Choroid plexus epithelial cell (primary cell): ENCODE results near the gene TMEM108.

Experiments used
- DNase-seq: peaks from one replicate; pipeline ENCODE4 v3.0.0-alpha.2; 2010; ENCODE audit warnings: low read depth
- H3K4me3 ChIP-seq: 2 replicates; pipeline ENCODE4 v1.5.1; 2011; ENCODE audit warnings: low read depth, mild to moderate bottlenecking, control low read depth, low read length, moderate library complexity
- CTCF ChIP-seq: conservative IDR thresholded peaks from 2 replicates; pipeline ENCODE4 v1.5.1; 2011; ENCODE audit warnings: low read depth, mild to moderate bottlenecking, control low read depth, inconsistent platforms, low read length, moderate library complexity

Gene TMEM108

DNA sequence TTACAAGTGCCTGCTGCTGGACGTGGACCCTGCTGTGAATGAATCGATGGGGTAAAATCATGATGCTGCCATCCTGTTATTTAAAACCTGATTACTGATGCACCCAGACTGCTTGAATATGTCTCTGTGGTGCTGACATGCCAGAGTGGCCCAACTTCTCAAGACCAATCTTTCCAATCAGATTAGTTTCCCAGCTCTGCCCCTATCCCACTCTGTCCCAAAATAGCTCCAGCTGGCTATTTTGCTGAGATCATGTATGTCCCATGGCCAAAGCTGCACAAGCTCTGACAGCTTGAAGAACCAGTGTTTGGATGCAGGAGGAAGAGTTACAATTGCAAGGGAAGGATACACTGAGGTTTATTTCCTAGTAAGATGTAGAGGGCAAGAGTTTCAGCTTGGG, 153.6 kb downstream of the TMEM108 start:
- DNase-seq: no peak
- TF ChIP-seq CTCF: no peak
- no peak overlapping the region for H3K4me3 ChIP-seq

- no peak for DNase-seq
- no peak overlapping the region for H3K4me3 ChIP-seq
- TF ChIP-seq CTCF: no peak
Observed at GRCh38 chr3:133192363-133192945, 154.3 kb downstream of the TMEM108 start.

DNA sequence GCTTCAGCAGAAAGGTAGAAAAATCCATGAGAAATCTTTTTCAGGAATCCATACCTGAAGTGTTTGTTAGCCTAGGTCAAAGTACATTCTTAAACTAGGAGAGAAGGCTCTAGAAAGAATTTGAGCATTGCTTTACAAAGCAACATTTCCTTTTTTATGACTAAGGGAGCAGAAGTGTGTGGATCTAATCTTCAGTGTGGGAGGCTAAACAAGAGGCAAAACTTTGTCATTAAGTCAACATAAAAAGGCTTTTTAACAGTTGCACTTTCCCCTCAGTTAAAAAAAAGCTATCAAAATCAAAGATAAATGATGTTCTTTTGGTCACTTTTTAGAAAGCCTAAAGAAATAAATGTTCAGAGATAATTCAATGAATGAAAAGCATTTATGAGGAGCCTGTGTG, 154.8 kb downstream of the TMEM108 start:
- no peak overlapping the region for H3K4me3 ChIP-seq
- no peak for DNase-seq
- no peak for TF ChIP-seq CTCF

- no peak for DNase-seq
- no peak for TF ChIP-seq CTCF
- no peak overlapping the region for H3K4me3 ChIP-seq
Observed at GRCh38 chr3:133196527-133196926, 158.3 kb downstream of the TMEM108 start.

- H3K4me3 ChIP-seq: no peak overlapping the region
- DNase-seq: no peak
- TF ChIP-seq CTCF: no peak
Observed at GRCh38 chr3:133197619-133198018, 159.4 kb downstream of the TMEM108 start.

DNA sequence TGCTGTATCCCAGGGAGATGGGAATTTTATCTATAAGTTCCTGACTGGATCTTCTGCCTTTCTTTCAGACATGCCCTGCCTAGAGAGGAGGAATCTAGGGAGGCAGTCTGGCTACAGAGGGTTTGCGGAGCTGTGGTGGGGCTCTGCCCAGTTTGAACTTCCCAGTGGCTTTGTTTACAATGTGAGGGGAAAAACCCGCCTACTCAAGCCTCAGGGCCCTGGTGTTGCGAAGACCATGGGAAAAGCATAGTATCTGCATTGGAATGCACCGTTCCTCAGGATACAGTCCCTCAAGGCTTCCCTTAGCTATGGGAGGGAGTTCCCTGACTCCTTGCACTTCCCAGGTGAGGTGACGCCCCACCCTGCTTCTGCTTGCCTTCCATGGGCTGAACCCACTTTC, 168.7 kb downstream of the TMEM108 start:
- no peak for TF ChIP-seq CTCF
- DNase-seq: no peak

GRCh38 chr3:133208184-133208583, 170.0 kb downstream of the TMEM108 start:
- DNase-seq: no peak
- no peak overlapping the region for H3K4me3 ChIP-seq
- no peak for TF ChIP-seq CTCF

More for the DNA sequence above, 168.7 kb downstream of the TMEM108 start:
- H3K4me3 ChIP-seq: no peak overlapping the region
